ENCODE measurements around the gene ADAMTS12.

Gene ADAMTS12

DNA sequence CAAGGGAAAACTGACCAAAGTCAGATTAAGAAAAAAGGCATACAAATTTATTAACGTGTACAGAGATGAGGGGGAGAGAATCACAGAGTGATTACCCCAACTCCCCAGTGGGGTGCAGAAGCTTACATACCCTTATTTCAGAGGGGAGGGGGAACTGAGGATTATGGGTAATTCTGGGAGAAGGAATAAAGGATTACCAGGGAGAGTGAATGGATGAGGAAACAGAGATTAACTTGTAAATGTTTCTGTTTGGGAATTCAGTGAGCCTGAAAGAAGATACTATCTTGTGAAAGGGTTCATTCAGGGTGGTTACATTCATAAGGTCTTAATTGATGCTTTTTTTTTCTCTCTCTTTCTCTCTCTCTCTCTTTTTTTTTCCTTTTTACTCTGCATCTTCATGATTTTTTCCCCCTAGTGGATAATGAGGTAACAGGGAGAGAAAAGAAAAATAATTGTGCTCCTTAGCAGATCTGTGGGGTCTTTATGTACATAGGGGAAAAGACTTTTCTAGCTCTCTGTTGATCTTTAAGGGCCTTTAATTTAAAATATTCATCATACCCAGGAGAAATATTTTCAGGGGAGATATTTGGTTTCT, 401.6 kb downstream of the ADAMTS12 start:
- no peak for DNase-seq (ENCODE audit: low read depth in 2 of 3, low spot score in 2 of 3)

DNA sequence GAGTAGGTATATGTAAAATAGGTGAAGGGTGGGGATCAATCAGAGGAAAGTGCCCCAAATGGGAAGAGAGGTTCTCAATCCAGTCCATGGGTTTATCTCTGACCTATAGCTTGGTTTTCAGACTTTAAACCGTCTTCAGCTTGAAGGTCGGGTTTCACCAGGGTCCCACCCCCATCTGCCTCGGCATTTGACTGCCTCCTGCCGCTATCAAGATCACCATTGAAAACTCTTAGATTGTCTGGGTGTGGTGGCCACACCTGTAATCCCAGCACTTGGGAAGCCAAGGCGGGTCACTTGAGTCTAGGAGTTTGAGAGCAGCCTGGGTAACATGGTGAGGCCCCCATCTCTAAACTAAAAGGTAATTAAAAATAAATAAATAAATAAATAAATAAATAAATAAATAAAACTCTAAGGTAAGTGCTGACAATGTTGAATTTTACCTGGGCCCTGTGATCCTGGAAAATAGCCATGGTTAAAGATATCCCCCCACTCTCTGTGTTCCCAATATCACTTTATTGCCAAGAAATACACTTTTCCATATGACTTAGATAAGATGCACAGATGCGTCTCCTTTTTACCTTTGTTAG, 402.2 kb downstream of the ADAMTS12 start:
- DNase-seq (ENCODE audit: low read depth in 2 of 3, low spot score in 2 of 3): no peak

DNA sequence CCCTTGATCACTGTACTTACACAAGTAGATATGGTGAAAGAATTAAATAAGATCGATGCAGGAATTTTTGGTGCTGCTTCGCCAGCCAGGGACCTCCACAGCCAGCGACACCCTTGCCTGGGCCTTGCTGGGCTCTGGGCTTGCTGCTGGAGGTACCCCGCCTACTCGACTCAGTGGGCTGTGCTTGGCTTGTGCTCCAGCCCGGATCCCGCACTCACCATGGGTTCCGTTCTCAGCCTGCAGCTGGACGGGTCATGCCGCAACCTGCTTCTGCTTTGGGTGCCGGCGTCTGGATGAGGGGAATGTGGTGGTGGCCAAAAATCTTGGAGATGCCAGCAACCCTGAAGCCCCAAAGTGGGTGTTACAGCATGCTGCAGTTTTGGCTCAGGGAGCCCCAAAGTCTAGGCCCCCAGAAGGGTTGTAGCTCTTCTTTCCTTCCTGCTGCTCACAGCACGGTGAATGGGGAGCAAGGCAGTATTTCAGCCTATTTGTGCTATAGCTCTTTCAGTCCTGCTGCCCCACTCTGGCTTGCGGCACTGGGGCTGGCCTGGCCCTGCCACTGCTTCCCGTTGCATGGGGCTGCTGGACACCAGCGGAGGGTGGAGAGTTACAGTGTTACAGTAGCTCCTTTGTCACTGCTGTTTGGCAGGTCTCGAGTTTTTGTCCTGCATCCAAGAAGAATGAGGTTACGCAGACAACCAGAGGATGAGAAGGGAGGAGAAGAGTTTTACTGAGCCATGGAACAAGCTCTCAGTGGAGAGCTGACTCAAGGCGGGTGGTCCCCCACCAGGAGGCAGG, 403.0 kb downstream of the ADAMTS12 start:
- DNase-seq (ENCODE audit: low read depth in 2 of 3, low spot score in 2 of 3): no peak

DNA sequence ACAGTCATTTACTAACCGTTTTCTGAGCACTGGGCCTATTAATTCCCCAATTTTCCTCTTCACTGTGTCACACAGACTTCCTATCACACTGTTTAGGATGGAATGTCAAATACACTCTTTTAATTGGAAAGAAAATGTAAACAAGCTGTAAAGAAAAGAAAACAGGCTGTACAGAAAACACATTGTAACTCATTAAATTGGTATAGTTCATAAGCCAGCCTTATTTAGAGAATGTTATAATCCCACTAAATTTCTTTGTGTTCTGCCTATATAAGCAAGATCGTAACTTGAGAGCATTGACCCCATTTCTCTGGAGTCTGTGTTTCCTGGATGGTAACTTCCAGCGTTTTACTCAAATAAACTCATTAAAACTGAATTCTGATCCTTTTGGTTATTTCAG, 404.6 kb downstream of the ADAMTS12 start:
- no peak for DNase-seq (ENCODE audit: low read depth in 2 of 3, low spot score in 2 of 3)

DNA sequence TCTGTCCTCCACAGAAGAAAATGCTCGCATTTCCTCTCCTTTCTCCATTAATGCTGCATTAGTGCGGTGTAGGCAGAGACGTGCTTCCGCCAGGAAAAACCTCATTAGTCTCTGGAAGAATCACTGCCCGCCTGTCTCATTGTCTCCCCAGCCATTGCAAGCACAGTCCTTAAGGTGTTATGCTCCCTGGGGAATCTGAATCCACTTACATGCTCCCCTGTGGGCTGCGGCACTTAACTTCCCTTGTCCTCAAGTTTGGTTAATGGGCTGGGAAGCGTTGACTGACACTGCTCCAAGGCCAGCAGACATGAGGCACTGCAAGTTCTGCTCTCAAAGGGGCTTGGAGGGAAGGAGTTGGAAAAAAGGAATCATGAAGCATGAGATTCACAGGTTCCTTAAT, 409.5 kb downstream of the ADAMTS12 start:
- no peak for DNase-seq (ENCODE audit: low read depth in 2 of 3, low spot score in 2 of 3)

DNA sequence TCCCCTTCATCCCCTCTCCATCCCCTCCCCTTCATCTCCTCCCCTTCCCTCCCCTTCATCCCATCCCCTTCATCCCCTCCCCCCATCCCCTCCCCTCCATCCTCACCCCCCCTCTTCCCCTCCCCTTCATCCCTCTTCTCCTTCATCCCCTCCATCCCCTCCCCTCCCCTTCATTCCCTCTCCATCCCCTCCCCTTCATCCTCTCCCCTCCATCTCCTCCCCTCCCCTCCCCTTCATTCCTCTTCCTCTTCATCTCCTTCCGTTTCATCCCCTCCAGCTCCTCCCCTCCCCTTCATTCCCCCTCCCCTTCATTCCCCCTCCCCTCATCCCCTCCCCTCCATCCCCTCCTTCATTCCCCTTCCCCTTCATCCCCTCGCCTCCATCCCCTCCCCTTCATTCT, 410.9 kb downstream of the ADAMTS12 start:
- DNase-seq (ENCODE audit: low read depth in 2 of 3, low spot score in 2 of 3): no peak

DNA sequence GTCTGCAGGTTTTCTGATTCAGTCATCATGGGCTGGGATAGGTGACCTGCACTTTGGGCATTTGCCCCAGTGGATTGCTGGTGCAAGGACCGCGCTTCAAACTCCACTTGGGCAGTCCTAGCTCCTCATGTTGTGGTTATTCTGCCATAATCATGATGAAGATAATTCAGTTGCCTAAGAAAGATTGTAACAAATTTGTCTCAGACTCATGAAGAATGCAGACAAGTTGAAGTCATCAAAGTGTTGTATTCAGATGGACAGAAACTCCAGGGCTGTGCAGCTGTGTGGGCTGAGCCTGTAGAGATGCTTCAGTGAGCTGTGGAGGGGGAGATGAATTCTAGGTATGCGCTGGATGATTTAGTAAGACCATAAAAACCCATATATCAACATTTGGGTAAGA, 412.5 kb downstream of the ADAMTS12 start:
- DNase-seq (ENCODE audit: low read depth in 2 of 3, low spot score in 2 of 3): no peak

DNA sequence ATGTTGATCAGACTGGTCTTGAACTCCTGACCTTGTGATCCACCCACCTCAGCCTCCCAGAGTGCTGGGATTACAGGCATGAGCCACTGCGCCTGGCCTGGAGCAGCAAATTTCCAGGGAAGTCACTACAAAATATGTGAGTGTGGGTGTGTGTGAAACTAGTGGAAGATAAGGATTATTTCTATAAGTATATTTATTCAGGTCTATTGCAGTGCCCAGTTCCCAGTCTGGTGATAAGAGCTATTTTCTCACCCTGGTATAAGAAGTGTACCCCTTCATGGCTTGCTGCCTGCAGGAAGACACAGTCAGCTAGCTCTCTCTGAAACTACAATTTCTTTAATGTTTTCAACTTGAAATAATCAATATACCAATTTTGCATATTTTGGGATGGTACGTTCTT, 414.0 kb downstream of the ADAMTS12 start:
- DNase-seq (ENCODE audit: low read depth in 2 of 3, low spot score in 2 of 3): no peak

DNA sequence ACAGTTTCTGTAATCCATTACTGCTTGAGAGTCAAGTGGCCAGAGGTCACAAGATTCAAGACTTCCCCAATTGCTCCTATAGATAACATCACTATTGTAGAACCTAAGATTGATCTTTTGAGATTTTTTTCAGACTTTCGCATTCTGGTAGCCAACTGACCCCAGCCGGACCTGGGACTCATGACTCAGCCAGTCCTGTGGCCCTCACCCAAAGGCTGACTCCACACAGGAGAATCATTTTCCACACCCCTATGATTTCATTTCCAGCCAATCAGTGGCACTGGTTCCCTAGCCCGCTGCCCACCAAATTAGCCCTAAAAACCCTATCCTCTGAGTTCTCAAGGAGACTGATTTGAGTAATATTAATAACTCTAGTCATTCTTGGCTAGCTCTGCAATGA, 414.8 kb downstream of the ADAMTS12 start:
- no peak for DNase-seq (ENCODE audit: low read depth in 2 of 3, low spot score in 2 of 3)

DNA sequence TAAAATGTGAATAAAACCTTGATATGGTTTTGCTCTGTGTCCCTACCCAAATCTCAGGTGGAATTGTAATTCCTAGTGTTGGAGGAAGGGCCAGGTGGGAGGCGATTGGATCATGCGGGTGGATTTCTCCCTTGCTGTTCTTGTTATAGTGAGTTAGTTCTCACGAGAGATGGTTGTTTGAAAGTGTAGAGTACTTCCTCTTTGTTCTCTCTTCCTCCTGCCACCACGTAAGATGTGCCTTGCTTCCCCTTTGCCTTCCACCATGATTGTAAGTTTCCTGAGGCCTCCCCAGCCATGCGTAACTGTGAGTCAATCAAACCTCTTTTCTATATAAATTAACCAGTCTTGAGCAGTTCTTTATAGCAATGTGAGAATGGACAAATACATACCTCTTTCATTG, 416.1 kb downstream of the ADAMTS12 start:
- DNase-seq (ENCODE audit: low read depth in 2 of 3, low spot score in 2 of 3): no peak

DNA sequence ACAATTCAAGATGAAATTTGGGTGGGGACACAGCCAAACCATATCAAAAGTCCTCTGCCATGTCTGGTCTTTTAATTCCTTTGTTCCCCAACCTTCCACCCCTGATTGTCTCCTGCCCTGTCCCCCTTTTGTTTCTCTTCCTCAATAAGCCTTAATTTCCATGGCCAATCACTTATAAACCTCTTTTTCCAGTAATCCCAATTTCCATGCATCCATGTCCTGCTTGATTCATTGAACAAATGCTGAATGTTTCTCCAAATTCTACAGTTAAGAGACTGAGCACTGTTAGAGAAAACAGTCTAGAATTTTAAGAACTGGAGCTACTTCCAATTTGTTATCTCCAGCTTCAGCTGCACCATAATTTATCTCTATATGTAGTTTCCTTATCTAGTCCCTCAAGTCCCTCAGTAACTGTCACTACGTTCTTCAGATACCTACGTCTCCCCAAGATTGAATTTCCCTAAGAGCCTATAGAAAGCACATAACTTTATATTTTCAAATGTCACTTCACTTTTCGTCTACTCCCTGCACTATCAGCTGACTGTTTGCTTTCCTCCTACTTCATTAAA, 416.8 kb downstream of the ADAMTS12 start:
- no peak for DNase-seq (ENCODE audit: low read depth in 2 of 3, low spot score in 2 of 3)

DNA sequence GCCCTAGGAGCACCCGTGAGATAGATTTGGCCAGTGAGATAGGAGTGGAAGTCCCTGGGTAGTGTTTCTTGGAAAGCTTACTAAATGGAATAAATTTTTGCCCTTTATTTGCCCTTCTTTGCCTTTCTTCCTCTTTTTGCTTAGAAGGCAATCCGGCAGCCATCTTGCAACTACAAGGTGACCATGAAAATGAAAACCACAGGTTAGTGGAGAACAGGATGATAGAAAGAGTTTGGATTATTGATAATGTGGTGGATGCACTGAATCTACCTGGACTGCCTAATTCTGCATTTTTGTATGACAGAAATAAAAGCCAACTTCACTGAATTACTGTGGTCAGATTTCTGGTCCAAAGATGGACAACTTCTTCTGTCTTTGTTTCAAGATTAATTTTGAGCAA, 417.8 kb downstream of the ADAMTS12 start:
- no peak for DNase-seq (ENCODE audit: low read depth in 2 of 3, low spot score in 2 of 3)

Data from activated CD8-positive, alpha-beta memory T cell treated with anti-CD3 and anti-CD28 coated beads for 48 hours (primary cell).